K562 (cell line): ENCODE data around the gene VMP1. TPM values are rescaled to one million over a fixed set of nuclear protein-coding genes. Genes with fewer than 3 reads are reported as not detected.

Source experiments
- CC2D1A ChIP-seq: fragments of 450-650 bp; IDR thresholded peaks from 2 replicates; pipeline ENCODE4 v1.6.1; 2017; ENCODE audit warnings: mild to moderate bottlenecking
- CXXC5 ChIP-seq: fragments of 250-450 bp; sonication (Bioruptor Pico); IDR thresholded peaks from 2 replicates; pipeline ENCODE4 v1.8.0; 2022; ENCODE audit warnings: inconsistent platforms, mild to moderate bottlenecking, moderate library complexity
- E2F5 ChIP-seq: sonication (generic); formaldehyde crosslinking; IDR thresholded peaks from 2 replicates; pipeline ENCODE4 v1.8.0; 2022; ENCODE audit warnings: mild to moderate bottlenecking, missing genetic modification reagents
- FOSL1 ChIP-seq: fragments of 200-800 bp; sonication (Bioruptor generic); conservative IDR thresholded peaks from 2 replicates; pipeline ENCODE4 v1.6.1; 2016; ENCODE audit warnings: missing genetic modification characterization, missing compliant biosample characterization
- GABPB2 ChIP-seq: fragments of 250-450 bp; sonication (Bioruptor Pico); conservative IDR thresholded peaks from 2 replicates; pipeline ENCODE4 v1.5.1; 2021; ENCODE audit warnings: mild to moderate bottlenecking
- GTF2B ChIP-seq: IDR thresholded peaks from 2 replicates; pipeline ENCODE4 v1.6.1; 2011; ENCODE audit not compliant: insufficient read length; ENCODE audit errors: extremely low read depth
- HMG20A ChIP-seq: fragments of 450-650 bp; formaldehyde crosslinking; conservative IDR thresholded peaks from 2 replicates; pipeline ENCODE4 v1.4.0; 2020; ENCODE audit warnings: mild to moderate bottlenecking, mixed read lengths
- HNRNPLL ChIP-seq: fragments of 200-400 bp; formaldehyde crosslinking; IDR thresholded peaks from 2 replicates; pipeline ENCODE4 v1.6.1; 2017; ENCODE audit warnings: low read length, low read depth, mild to moderate bottlenecking; ENCODE audit not compliant: poor library complexity, severe bottlenecking
- MAFF ChIP-seq: IDR thresholded peaks from 2 replicates; pipeline ENCODE4 v1.6.1; 2012; ENCODE audit warnings: low read length, improper control_type of control experiment
- MECOM ChIP-seq: fragments of 250-450 bp; sonication (Bioruptor Pico); IDR thresholded peaks from 2 replicates; pipeline ENCODE4 v1.8.0; 2022; ENCODE audit warnings: inconsistent platforms
- NR1H2 ChIP-seq: sonication (generic); formaldehyde crosslinking; IDR thresholded peaks from 2 replicates; pipeline ENCODE4 v1.4.0; 2020; ENCODE audit warnings: mild to moderate bottlenecking, missing genetic modification reagents
- PKNOX1 ChIP-seq: fragments of 450-650 bp; IDR thresholded peaks from 2 replicates; pipeline ENCODE4 v1.6.1; 2016
- POLR3G ChIP-seq: IDR thresholded peaks from 2 replicates; pipeline ENCODE4 v1.6.1; 2011; ENCODE audit not compliant: insufficient read length, insufficient replicate concordance; ENCODE audit errors: extremely low read depth
- PTTG1 ChIP-seq: fragments of 450-650 bp; IDR thresholded peaks from 2 replicates; pipeline ENCODE4 v1.6.1; 2016; ENCODE audit warnings: low read depth, mild to moderate bottlenecking, missing genetic modification characterization, missing compliant biosample characterization
- SAP30 ChIP-seq: fragments of 200-600 bp; sonication (generic); IDR thresholded peaks from 2 replicates; pipeline ENCODE4 v1.6.1; 2012; ENCODE audit warnings: borderline replicate concordance, low read depth, mild to moderate bottlenecking, moderate library complexity, low read length, control low read depth, inconsistent platforms; ENCODE audit not compliant: insufficient read depth, poor library complexity, severe bottlenecking
- SETDB1 ChIP-seq: IDR thresholded peaks from one replicate; pipeline ENCODE4 v1.6.1; 2012; ENCODE audit warnings: low read length, control low read depth, inconsistent platforms
- SP1 ChIP-seq: sonication (generic); formaldehyde crosslinking; IDR thresholded peaks from 2 replicates; pipeline ENCODE4 v1.8.1; 2022; ENCODE audit warnings: mild to moderate bottlenecking, missing genetic modification reagents
- STAT5A ChIP-seq: IDR thresholded peaks from 2 replicates; pipeline ENCODE4 v1.6.1; 2012; ENCODE audit warnings: low read length, inconsistent platforms, borderline replicate concordance
- ZC3H4 ChIP-seq: sonication (generic); formaldehyde crosslinking; IDR thresholded peaks from 2 replicates; pipeline ENCODE4 v1.9.0; 2021; ENCODE audit warnings: missing genetic modification reagents, borderline replicate concordance
- ZNF146 ChIP-seq: IDR thresholded peaks from one replicate; pipeline ENCODE4 v1.6.1; 2018; ENCODE audit warnings: missing compliant biosample characterization; ENCODE audit not compliant: unreplicated experiment
- ZNF217 ChIP-seq: sonication (generic); formaldehyde crosslinking; IDR thresholded peaks from 2 replicates; pipeline ENCODE4 v1.8.0; 2022; ENCODE audit warnings: mild to moderate bottlenecking, missing genetic modification reagents
- ZNF436 ChIP-seq: fragments of 250-450, 450-650 bp; sonication (Bioruptor Pico); formaldehyde crosslinking; IDR thresholded peaks from 2 replicates; pipeline ENCODE4 v1.7.0; 2020; ENCODE audit warnings: mild to moderate bottlenecking
- ZNF668 ChIP-seq: fragments of 250-450 bp; sonication (Bioruptor Pico); IDR thresholded peaks from 2 replicates; pipeline ENCODE4 v1.8.0; 2022; ENCODE audit warnings: mild to moderate bottlenecking, inconsistent platforms
- polyA plus RNA-seq, 8 experiments: library from polyadenylated mRNA; depleted of rRNA in 4 of 8; stranded (reverse) in 5 of 8; unstranded in 3 of 8; fragments of >200 nt; fragmentation: Nextera tagmentation in 2 of 8; fragmentation: Illumina TruSeq in 1 of 8; extraction: Ambion mirVana in 2 of 8; extraction: Trizol in 1 of 8; gene quantifications; 2 replicates each; pipeline versions ENCODE4 v1.2.1 to v1.2.3, GENCODE V29; 2011 to 2014; ENCODE audit warnings: inconsistent platforms in 1 of 8, missing spikeins in 1 of 8
- total RNA-seq, 7 experiments: library from RNA; depleted of rRNA in 6 of 7; stranded (reverse); fragments of >200 nt in 6 of 7; fragmentation: Illumina TruSeq in 2 of 7; extraction: Trizol in 2 of 7; gene quantifications; 2 replicates each; pipeline versions ENCODE4 v1.2.1 to v1.2.3, GENCODE V29; 2011 to 2021; ENCODE audit warnings: low replicate concordance in 1 of 7
- TF ChIP-seq, protein P1 (sequence below): fragments of 200-800 bp; sonication (Bioruptor generic); IDR thresholded peaks from 2 replicates; pipeline ENCODE4 v1.6.1; 2017; ENCODE audit warnings: missing genetic modification characterization, missing compliant biosample characterization
- TF ChIP-seq, protein P2 (sequence below): sonication (generic); formaldehyde crosslinking; IDR thresholded peaks from 2 replicates; pipeline ENCODE4 v1.8.1; 2023; ENCODE audit warnings: mild to moderate bottlenecking, missing genetic modification reagents, moderate library complexity

The VMP1 gene
- total and polyA plus RNA-seq, 9 of the 15 experiments (the other 6 are each of a cell fraction or from before 2014, with no cell fraction given), result 123 to 304 (median 151) TPM

GRCh38 chr17:59702304-59702703, 5.2 kb upstream of the VMP1 start (continued):
- TF ChIP-seq E2F5, result no peak
- TF ChIP-seq MECOM, result no peak
- TF ChIP-seq ZNF668 (CRISPR knock-in tag), result no peak
- no peak for TF ChIP-seq ZC3H4
- no peak for TF ChIP-seq SAP30
- TF ChIP-seq, protein P1, sequence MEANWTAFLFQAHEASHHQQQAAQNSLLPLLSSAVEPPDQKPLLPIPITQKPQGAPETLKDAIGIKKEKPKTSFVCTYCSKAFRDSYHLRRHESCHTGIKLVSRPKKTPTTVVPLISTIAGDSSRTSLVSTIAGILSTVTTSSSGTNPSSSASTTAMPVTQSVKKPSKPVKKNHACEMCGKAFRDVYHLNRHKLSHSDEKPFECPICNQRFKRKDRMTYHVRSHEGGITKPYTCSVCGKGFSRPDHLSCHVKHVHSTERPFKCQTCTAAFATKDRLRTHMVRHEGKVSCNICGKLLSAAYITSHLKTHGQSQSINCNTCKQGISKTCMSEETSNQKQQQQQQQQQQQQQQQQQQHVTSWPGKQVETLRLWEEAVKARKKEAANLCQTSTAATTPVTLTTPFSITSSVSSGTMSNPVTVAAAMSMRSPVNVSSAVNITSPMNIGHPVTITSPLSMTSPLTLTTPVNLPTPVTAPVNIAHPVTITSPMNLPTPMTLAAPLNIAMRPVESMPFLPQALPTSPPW (CRISPR knock-in tag), result no peak
- no peak for TF ChIP-seq ZNF436 (CRISPR knock-in tag)
- TF ChIP-seq NR1H2 (CRISPR knock-in tag), result no peak
- TF ChIP-seq STAT5A, result peak; percentile 88
- TF ChIP-seq GTF2B, result no peak
- TF ChIP-seq ZNF146 (CRISPR knock-in tag), result no peak
- no peak for TF ChIP-seq GABPB2 (CRISPR knock-in tag)
- TF ChIP-seq SP1 (CRISPR knock-in tag), result peak; percentile 73; the same call in 1 of the 2 replicates
- no peak for TF ChIP-seq POLR3G
- TF ChIP-seq CXXC5, result peak; percentile 68
- TF ChIP-seq PTTG1, result no peak
- TF ChIP-seq FOSL1 (tag), result no peak
- TF ChIP-seq, protein P2, sequence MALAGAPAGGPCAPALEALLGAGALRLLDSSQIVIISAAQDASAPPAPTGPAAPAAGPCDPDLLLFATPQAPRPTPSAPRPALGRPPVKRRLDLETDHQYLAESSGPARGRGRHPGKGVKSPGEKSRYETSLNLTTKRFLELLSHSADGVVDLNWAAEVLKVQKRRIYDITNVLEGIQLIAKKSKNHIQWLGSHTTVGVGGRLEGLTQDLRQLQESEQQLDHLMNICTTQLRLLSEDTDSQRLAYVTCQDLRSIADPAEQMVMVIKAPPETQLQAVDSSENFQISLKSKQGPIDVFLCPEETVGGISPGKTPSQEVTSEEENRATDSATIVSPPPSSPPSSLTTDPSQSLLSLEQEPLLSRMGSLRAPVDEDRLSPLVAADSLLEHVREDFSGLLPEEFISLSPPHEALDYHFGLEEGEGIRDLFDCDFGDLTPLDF (CRISPR knock-in tag), result no peak
- no peak for TF ChIP-seq ZNF217 (CRISPR knock-in tag)
- TF ChIP-seq SETDB1, result no peak
- no peak for TF ChIP-seq HNRNPLL
- no peak for TF ChIP-seq MAFF
- peak; percentile 85; the same call in 1 of the 2 replicates for TF ChIP-seq CC2D1A
- peak; percentile 24; the same call in 1 of the 2 replicates for TF ChIP-seq PKNOX1
- no peak for TF ChIP-seq HMG20A
